Sigmoid colon (tissue), 7 donors: Measurements from ENCODE around the gene INSIG1. TPM values are rescaled to one million over a fixed set of nuclear protein-coding genes. Genes with fewer than 3 reads are reported as not detected.

ENCODE experiments used
- DNase-seq: peaks from one replicate; pipeline ENCODE4 v3.0.0-alpha.2; 2019
- H3K27ac ChIP-seq, 4 donors: fragments of 200-600 bp; sonication (generic); one replicate each; pipeline ENCODE4 v1.5.1; 2016 to 2019; ENCODE audit warnings: mild to moderate bottlenecking in 1 of 4
- H3K27me3 ChIP-seq, 3 donors: fragments of 200-600 bp; sonication (generic); one replicate each; pipeline ENCODE4 v1.5.1; 2019; ENCODE audit warnings: mild to moderate bottlenecking in 1 of 3
- H3K36me3 ChIP-seq, 4 donors: fragments of 200-600 bp; sonication (generic); one replicate each; pipeline ENCODE4 v1.5.1; 2016 to 2019
- H3K4me1 ChIP-seq, 4 donors: fragments of 200-600 bp; sonication (generic); one replicate each; pipeline ENCODE4 v1.5.1; 2017 to 2019
- H3K4me3 ChIP-seq, 4 donors: fragments of 200-600 bp; sonication (generic); one replicate each; pipeline ENCODE4 v1.5.1; 2017 to 2019; ENCODE audit warnings: mild to moderate bottlenecking in 2 of 4, moderate library complexity in 1 of 4
- H3K9me3 ChIP-seq, 4 donors: fragments of 200-600 bp in 3 of 4; sonication (generic) in 3 of 4; one replicate each; pipeline versions ENCODE4 v1.5.1 to v1.6.1; 2013 to 2019
- EP300 ChIP-seq, 4 donors: sonication (generic); formaldehyde crosslinking; IDR thresholded peaks; one replicate each; pipeline ENCODE4 v1.6.1; 2017; ENCODE audit warnings: antibody characterized with exemption in 4 of 4
- POLR2A ChIP-seq, 2 donors: fragments of 450-650 bp; IDR thresholded peaks; one replicate each; pipeline ENCODE4 v1.6.1; 2016; ENCODE audit warnings: antibody characterized with exemption in 2 of 2, mild to moderate bottlenecking in 2 of 2, moderate library complexity in 2 of 2
- POLR2AphosphoS5 ChIP-seq, 4 donors: sonication (generic); formaldehyde crosslinking; IDR thresholded peaks; one replicate each; pipeline ENCODE4 v1.6.1; 2017; ENCODE audit warnings: antibody characterized with exemption in 4 of 4
- WGBS, 2 donors: extraction: QIAGEN DNeasy Blood & Tissue Kit; methylation state at CpG; one replicate each; pipeline ENCODE4 v1.1.7; 2013; 5-methylcytosine and 5-hydroxymethylcytosine counted together
- intact Hi-C: fragments of 100-400 bp; cut with DNase I; formaldehyde crosslinking; loops from one replicate; pipeline ENCODE4 v1.15.1; 2023
- polyA plus RNA-seq, 3 donors: library from polyadenylated mRNA; stranded (reverse); fragments of 200-250 nt; gene quantifications; one replicate each; pipeline ENCODE4 v1.2.3, GENCODE V29; 2013
- total RNA-seq, 4 donors: library from RNA; depleted of rRNA; stranded (reverse); fragments of >200 nt; gene quantifications; one replicate each; pipeline ENCODE4 v1.1.0, GENCODE V29; 2016
- TF ChIP-seq, protein P1 (sequence below), 4 experiments: fragments of 450-650 bp in 3 of 4; fragments of 200-600 bp in 1 of 4; IDR thresholded peaks; one replicate each; pipeline ENCODE4 v1.5.1; 2016 to 2019; ENCODE audit warnings: antibody characterized with exemption in 4 of 4, mild to moderate bottlenecking in 3 of 4, moderate library complexity in 2 of 4
- donor health status: healthy with polysubstance abuse.
- donor health status: Bipolar disorder and iron deficiency.
- donor health status: healthy.

INSIG1 gene
- total and polyA plus RNA-seq, 7 donors = 22.2 to 102 (median 39.1) TPM

DNA sequence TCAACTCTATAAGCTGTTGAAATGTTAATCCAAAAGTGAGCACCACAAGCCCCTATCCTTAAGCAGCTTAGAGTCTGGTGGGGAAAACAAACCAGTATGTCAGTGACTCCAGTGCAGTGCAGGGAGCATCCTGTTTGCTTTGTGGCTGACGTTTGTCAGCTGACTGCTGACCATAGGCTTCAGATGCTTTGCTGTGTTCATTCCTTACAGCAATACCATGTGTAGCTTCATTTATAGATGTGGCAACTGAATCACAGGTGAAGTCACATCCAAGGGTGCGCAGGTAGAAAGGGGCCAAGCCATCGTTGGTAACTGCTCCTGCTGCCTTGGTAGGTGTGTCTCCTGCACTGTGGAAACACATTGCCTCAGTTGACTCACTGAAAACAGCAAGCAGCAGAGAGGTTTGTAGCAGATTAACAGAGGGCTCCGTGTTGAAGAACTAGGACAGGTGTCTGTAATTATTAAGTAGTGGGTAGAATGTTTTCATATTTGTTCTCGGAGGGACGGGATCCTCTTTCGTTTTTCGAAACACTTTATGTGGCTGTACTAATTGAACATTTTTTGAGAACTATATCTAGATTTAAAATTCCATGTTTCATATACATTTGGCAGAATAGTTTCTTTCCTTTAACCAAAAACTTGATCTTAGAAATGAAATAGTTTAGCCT, 2.0 kb downstream of the INSIG1 start:
- no peak for DNase-seq
- H3K27me3 ChIP-seq = no peaks in the 10 kb centered on the region
- no peaks in the 10 kb centered on the region for H3K9me3 ChIP-seq
- 47 to 57% methylated on average over 8 of the region's 8 CpGs for WGBS, 2 donors
- intact Hi-C loops = loop anchor here (2.0 to 10.0 kb wide), 5 partner anchors 95 to 372 kb away; partner anchors contain the start of genes PAXIP1 and RBM33
- peaks cover 0 to 27% (median 6%) of the 10 kb centered on the region in 4 donors for H3K36me3 ChIP-seq
- no peak for TF ChIP-seq POLR2A (IDR thresholded peaks at IDR 0.05)
- TF ChIP-seq, protein P1, sequence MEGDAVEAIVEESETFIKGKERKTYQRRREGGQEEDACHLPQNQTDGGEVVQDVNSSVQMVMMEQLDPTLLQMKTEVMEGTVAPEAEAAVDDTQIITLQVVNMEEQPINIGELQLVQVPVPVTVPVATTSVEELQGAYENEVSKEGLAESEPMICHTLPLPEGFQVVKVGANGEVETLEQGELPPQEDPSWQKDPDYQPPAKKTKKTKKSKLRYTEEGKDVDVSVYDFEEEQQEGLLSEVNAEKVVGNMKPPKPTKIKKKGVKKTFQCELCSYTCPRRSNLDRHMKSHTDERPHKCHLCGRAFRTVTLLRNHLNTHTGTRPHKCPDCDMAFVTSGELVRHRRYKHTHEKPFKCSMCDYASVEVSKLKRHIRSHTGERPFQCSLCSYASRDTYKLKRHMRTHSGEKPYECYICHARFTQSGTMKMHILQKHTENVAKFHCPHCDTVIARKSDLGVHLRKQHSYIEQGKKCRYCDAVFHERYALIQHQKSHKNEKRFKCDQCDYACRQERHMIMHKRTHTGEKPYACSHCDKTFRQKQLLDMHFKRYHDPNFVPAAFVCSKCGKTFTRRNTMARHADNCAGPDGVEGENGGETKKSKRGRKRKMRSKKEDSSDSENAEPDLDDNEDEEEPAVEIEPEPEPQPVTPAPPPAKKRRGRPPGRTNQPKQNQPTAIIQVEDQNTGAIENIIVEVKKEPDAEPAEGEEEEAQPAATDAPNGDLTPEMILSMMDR (IDR thresholded peaks at IDR 0.05) = no peak
- no peak for TF ChIP-seq EP300 (IDR thresholded peaks at IDR 0.05)
- TF ChIP-seq POLR2AphosphoS5 (IDR thresholded peaks at IDR 0.05) = no peak
- H3K4me3 ChIP-seq = peak overlapping the region; percentile 62 to 99 (median 84)
- H3K4me1 ChIP-seq = peaks cover 0 to 33% (median 21%) of the 10 kb centered on the region in 4 donors
- peak overlapping the region; percentile 90 to 98 (median 96) for H3K27ac ChIP-seq

DNA sequence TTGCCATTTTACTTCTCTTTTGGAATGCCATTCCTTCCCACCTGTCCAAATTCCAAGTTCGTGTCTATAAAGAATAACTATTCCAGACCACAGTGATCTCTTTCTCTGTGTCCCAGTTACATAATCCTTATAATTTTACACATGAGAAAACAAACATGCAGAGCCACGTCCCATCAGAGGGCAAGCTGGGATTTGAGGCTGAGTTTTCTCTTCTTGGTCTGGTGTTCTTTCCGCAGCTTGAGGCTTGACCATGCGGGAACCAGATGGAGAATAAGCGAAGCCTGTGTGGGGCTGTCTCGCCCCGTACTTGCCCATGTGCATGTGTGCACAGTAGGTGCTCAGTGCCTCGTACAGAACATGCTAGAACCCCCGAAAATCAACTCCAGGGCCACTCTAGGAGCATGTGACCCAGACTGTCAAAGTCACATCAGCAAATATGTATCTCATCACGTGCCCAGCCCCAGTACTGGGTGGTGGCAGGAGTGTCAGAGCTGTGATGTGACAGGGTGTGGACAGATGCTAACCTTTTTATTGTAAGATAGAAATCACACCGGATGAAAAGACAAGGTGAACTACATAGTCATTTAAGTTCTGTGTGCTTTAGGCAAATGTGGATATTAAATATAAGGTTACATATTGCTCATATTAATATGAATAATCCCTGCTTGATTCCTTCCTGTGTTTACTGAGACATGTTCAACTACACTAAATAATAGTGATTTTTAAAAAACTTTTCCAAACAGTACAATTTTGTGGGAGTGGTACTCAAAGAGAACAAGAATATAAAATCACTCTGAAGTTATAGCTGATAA, 3.2 kb downstream of the INSIG1 start:
- Histone ChIP-seq H3K27me3 (no peaks in the 10 kb centered on the region), H3K4me1 (peaks cover 0 to 33% (median 21%) of the 10 kb centered on the region in 4 donors), H3K4me3 (peak overlapping the region in 1 of 4 donors; percentile 73), H3K9me3 (no peaks in the 10 kb centered on the region), H3K36me3 (peaks cover 0 to 36% (median 6%) of the 10 kb centered on the region in 4 donors), H3K27ac (no peak overlapping the region)
- TF ChIP-seq POLR2AphosphoS5 (IDR thresholded peaks at IDR 0.05) (no peak), EP300 (IDR thresholded peaks at IDR 0.05) (no peak), POLR2A (IDR thresholded peaks at IDR 0.05) (no peak)
- TF ChIP-seq, protein P1 (IDR thresholded peaks at IDR 0.05) = no peak
- intact Hi-C loops = no loop called here
- DNase-seq = no peak
- WGBS, 2 donors = 64 to 77% methylated on average over 11 of the region's 11 CpGs

DNA sequence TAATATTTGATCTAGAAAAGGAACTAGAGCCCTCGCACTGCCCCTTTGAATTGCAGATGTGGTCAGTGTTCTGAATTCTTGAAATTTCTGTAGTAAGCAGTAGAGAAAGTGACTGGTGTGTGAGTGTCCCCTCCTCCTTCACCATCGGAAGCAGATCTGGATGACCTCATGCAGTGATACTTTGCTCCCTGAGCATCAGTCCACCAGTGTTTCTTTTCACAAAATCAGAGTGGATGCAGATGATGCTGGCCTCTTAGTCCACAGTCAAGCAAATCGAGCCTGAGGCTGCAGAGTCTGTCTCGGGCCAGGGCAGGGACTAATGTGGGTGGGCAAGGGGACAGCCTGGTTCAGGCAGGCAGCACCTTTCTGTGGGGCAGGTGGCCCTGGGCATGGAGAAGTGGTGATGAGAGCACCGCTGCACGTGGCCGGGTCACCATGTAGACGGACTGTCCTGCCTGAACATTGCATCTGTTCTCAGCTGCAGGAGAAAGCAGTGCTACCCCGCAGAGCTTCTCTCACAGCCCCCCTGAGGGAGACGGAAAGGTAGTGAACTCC, 5.4 kb downstream of the INSIG1 start:
- intact Hi-C loops = no loop called here
- Histone ChIP-seq H3K4me1 (peaks cover 0 to 21% (median 13%) of the 10 kb centered on the region in 4 donors), H3K4me3 (no peak overlapping the region), H3K27ac (no peak overlapping the region), H3K9me3 (no peaks in the 10 kb centered on the region), H3K27me3 (no peaks in the 10 kb centered on the region), H3K36me3 (peaks cover 0 to 58% (median 6%) of the 10 kb centered on the region in 4 donors)
- no peak for DNase-seq
- 87 to 91% methylated on average over 10 of the region's 10 CpGs for WGBS, 2 donors
- TF ChIP-seq POLR2A (IDR thresholded peaks at IDR 0.05) (no peak), EP300 (IDR thresholded peaks at IDR 0.05) (no peak), POLR2AphosphoS5 (IDR thresholded peaks at IDR 0.05) (no peak)
- TF ChIP-seq, protein P1 (IDR thresholded peaks at IDR 0.05) = no peak

DNA sequence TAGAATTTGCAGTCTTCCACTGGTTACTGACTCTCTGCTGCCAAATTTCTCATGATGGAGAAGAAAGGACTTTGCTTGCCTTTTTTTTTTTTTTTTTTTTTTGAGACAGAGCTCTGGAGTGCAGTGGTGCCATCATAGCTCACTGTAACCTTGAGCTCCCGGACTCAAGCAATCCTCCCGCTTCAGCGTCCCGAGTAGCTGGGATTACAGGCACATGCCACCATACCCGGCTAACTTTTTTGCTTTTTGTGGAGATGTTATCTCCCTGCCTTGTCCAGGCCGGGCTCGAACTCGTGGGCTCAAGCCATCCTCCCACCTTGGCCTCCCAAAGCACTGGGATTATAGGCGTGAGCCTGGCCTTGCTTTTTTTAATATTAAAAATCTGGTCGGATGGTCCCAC, 6.2 kb downstream of the INSIG1 start:
- Histone ChIP-seq H3K9me3 (no peaks in the 10 kb centered on the region), H3K4me1 (peaks cover 0 to 18% (median 12%) of the 10 kb centered on the region in 4 donors), H3K27ac (no peak overlapping the region), H3K4me3 (no peak overlapping the region), H3K27me3 (no peaks in the 10 kb centered on the region), H3K36me3 (peaks cover 0 to 66% (median 10%) of the 10 kb centered on the region in 4 donors)
- intact Hi-C loops = no loop called here
- TF ChIP-seq EP300 (IDR thresholded peaks at IDR 0.05) = no peak
- TF ChIP-seq, protein P1 (IDR thresholded peaks at IDR 0.05) = no peak
- TF ChIP-seq POLR2AphosphoS5 (IDR thresholded peaks at IDR 0.05) = no peak
- TF ChIP-seq POLR2A (IDR thresholded peaks at IDR 0.05) = no peak
- 97% methylated on average over 10 of the region's 10 CpGs for WGBS, 2 donors
- no peak for DNase-seq
